Nephron (organoid): ENCODE measurements around the gene NECAB3.
A peak's percentile ranks its signal among the peaks of the same experiment; 100 is the strongest.

ENCODE experiments used
- H3K27ac Mint-ChIP-seq, 3 experiments: 2 replicates each; pipeline ENCODE4 v1.8.0; 2020; ENCODE audit warnings: mixed read lengths in 3 of 3, mild to moderate bottlenecking in 2 of 3, moderate library complexity in 1 of 3
- H3K27me3 Mint-ChIP-seq: 2 replicates; pipeline ENCODE4 v1.8.0; 2021; ENCODE audit warnings: low read depth, mild to moderate bottlenecking, moderate library complexity, mixed read lengths
- H3K36me3 Mint-ChIP-seq: 2 replicates; pipeline ENCODE4 v1.8.0; 2020; ENCODE audit warnings: low read depth, mixed read lengths
- H3K4me1 Mint-ChIP-seq: 2 replicates; pipeline ENCODE4 v1.8.0; 2020; ENCODE audit warnings: mixed read lengths
- H3K4me3 Mint-ChIP-seq, 3 experiments: 2 replicates each; pipeline ENCODE4 v1.8.0; 2020; ENCODE audit warnings: mild to moderate bottlenecking in 3 of 3, mixed read lengths in 3 of 3, moderate library complexity in 2 of 3
- H3K9me3 Mint-ChIP-seq: 2 replicates; pipeline ENCODE4 v1.8.0; 2020; ENCODE audit warnings: mixed read lengths
- TF ChIP-seq, protein P1 (sequence below), 3 experiments: fragments of 200-600 bp; sonication (generic); IDR thresholded peaks; one replicate each; pipeline ENCODE4 v1.5.0; 2021; ENCODE audit warnings: antibody characterized with exemption in 3 of 3; ENCODE audit not compliant: unreplicated experiment in 3 of 3

Gene NECAB3

DNA sequence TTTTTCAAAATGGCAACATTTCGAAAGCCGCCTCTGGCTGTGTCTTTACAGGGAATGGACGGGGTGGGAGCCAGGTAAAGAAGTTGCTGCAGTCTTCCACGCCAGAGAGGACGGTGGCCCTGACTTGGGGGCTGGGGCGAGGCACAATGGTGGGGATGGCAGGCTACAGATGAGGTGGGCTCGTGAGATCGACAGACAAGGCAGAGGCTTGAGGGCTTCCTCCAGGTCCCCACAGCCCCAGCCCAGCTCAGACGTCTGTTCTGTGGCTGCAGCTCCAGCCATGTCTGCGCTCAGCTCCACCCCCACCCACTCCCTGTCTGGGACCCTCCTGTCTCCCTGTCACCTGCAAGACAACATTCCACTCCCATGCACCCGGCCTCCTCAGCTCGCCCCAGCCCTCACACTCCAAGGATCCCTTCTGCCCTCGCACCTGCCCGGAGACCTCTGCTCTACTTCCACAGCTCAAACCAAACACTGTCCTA lies 19.5 kb downstream of the NECAB3 start:
- Mint-ChIP-seq H3K9me3 (no peaks in the 10 kb centered on the region), H3K27ac (peak overlapping the region; percentile 67 to 90 (median 84)), H3K4me3 (peak overlapping the region in 1 of 3 experiments; percentile 38), H3K36me3 (no peaks in the 10 kb centered on the region), H3K27me3 (no peaks in the 10 kb centered on the region), H3K4me1 (peaks cover 12% of the 10 kb centered on the region)
- TF ChIP-seq, protein P1, sequence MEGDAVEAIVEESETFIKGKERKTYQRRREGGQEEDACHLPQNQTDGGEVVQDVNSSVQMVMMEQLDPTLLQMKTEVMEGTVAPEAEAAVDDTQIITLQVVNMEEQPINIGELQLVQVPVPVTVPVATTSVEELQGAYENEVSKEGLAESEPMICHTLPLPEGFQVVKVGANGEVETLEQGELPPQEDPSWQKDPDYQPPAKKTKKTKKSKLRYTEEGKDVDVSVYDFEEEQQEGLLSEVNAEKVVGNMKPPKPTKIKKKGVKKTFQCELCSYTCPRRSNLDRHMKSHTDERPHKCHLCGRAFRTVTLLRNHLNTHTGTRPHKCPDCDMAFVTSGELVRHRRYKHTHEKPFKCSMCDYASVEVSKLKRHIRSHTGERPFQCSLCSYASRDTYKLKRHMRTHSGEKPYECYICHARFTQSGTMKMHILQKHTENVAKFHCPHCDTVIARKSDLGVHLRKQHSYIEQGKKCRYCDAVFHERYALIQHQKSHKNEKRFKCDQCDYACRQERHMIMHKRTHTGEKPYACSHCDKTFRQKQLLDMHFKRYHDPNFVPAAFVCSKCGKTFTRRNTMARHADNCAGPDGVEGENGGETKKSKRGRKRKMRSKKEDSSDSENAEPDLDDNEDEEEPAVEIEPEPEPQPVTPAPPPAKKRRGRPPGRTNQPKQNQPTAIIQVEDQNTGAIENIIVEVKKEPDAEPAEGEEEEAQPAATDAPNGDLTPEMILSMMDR (IDR thresholded peaks at IDR 0.05; ENCODE audit: unreplicated experiment in 3 of 3), result no peak

DNA sequence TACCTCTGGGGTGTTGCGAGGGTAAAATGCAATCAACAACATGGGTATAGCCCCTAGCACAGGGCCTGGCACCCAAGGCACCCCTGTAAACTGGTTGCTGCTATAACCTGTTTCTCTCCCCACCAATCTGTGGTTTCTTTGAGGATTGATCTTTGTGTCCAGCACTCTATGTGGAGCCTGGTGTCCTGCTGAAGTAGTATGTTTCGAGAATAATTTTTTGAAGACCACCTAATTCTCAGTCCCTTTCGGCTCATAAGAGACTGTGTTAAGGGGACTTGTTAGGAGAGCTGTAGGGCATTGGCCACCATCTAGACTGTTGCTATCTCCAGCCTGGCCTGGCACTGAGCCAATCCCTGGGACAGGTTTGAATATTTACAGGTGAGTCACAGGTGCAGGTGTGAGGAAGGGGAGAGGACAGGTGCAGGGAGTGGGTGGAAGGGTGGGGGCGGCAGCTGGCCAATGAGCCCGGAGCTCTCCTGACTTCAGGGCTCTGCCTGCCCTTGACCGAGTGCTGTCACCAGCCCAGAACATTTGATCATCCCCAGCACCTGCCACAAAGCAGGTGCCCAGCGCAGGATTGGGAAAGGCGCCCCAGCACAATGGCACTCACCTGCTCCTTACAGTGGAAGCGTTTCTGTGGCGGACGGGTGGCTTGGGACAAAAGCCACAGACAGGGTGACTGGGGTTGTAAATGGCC lies 20.2 kb downstream of the NECAB3 start:
- Mint-ChIP-seq H3K36me3 (no peaks in the 10 kb centered on the region), H3K9me3 (no peaks in the 10 kb centered on the region), H3K27me3 (no peaks in the 10 kb centered on the region), H3K27ac (peak overlapping the region; percentile 67 to 90 (median 84)), H3K4me3 (no peak overlapping the region), H3K4me1 (peaks cover 16% of the 10 kb centered on the region)
- TF ChIP-seq, protein P1 (IDR thresholded peaks at IDR 0.05; ENCODE audit: unreplicated experiment in 3 of 3), result no peak

DNA sequence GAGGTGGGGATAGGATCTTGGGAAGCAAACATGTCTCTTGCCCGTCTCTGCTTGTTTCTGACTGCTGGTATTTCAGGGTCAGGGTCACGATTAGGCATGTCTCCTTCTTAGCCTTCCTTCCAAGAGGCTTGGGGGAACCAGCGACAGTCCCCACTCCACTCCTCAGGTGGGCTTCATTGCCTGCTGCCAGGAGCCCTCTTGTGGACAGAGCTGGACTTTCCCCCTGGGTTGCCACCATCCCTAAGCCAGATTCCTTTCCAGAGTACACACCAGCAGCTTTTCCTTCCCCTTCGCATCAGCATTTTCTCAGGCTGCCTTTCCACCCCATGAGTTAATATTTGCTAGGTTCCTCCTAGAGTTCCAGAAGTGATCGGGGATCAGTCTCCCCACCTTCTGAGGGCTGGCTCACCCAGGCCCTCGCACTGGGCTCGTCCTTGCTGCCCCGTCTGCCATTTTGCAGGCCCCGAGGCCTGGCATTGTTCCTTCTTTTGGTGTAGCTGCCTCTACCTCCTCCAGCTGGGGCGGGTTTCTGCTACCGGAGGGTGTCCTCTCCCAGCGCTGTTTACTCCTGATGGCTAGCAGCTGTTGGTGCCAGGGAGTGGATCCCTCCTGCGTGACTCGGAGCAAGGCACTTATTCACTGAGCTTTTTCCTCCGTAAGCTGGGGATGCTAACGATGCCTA lies 20.9 kb downstream of the NECAB3 start:
- Mint-ChIP-seq H3K27me3 (no peaks in the 10 kb centered on the region), H3K27ac (peak overlapping the region; percentile 67 to 90 (median 84)), H3K4me1 (peaks cover 21% of the 10 kb centered on the region), H3K4me3 (no peak overlapping the region), H3K9me3 (no peaks in the 10 kb centered on the region), H3K36me3 (no peaks in the 10 kb centered on the region)
- TF ChIP-seq, protein P1 (IDR thresholded peaks at IDR 0.05; ENCODE audit: unreplicated experiment in 3 of 3), result peak; percentile 86 to 89 (median 88)

DNA sequence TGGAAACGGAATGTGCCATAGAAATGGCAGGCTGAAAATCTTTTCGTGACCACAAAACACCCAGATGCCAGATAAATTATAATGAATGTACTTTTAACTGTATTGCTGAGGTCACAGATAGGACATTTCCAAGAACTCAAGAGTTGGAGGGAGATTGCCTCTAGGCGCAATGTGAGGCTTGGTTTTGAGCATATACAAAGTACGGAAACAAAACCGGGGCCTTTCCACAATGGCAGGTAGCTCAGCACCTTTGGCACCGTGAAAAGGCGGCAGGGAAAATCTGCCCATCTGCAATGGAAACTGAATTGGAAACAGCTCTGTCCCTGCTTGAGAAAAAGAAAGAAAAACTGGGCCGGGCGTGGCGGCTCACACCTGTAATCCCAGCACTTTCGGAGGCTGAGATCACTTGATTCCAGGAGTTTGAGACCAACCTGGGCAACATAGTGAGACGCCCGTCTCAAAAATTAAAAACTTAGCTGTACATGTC lies 22.6 kb downstream of the NECAB3 start:
- H3K36me3 Mint-ChIP-seq, result no peaks in the 10 kb centered on the region
- H3K27me3 Mint-ChIP-seq, result no peaks in the 10 kb centered on the region
- no peak overlapping the region for H3K4me3 Mint-ChIP-seq
- H3K9me3 Mint-ChIP-seq, result no peaks in the 10 kb centered on the region
- H3K27ac Mint-ChIP-seq, result peak overlapping the region in 1 of 3 experiments; percentile 55
- H3K4me1 Mint-ChIP-seq, result peaks cover 27% of the 10 kb centered on the region
- TF ChIP-seq, protein P1 (IDR thresholded peaks at IDR 0.05; ENCODE audit: unreplicated experiment in 3 of 3), result no peak

DNA sequence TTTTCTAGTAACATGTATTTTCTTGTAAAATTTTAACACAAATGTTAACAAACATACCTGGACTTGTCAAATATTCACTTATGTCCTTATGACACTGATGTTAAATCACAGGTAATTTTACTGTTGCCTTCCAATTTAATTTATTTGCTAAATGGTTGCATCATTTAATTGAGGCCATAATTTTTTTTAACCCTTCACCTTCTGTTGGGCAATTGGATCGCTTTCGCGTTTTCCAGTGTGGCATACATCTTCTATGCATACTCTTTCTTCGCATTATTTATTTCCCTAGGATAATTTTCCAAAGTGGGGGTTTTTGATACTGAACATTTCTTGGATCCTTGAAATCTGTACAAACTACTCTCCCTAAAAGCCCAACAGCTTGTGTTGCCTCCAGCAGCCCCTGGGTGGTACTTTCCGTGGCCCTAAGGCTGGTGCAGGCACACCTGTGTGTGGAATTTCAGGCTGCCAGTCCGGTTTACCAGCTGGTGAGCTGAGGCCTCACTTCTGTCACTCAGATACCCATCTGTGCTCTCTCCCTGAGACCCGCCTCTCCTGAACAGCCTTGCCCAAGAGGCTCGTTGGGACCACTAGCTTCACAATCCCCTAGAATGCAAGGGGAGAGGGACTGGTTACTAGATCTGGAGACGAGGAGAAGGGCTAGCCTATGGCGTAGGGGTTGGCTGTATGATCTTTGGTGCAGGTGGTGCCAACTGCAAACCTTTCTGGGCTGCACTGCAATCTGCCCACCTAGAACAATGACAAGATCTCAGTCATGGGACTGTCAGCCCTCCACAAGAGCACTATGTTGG lies 23.3 kb downstream of the NECAB3 start:
- Mint-ChIP-seq H3K4me3 (no peak overlapping the region), H3K27ac (peak overlapping the region in 1 of 3 experiments; percentile 55), H3K27me3 (no peaks in the 10 kb centered on the region), H3K36me3 (peaks cover 4% of the 10 kb centered on the region), H3K9me3 (no peaks in the 10 kb centered on the region), H3K4me1 (peaks cover 27% of the 10 kb centered on the region)
- TF ChIP-seq, protein P1 (IDR thresholded peaks at IDR 0.05; ENCODE audit: unreplicated experiment in 3 of 3), result no peak
